ENCODE data around the gene VWF.

DNA sequence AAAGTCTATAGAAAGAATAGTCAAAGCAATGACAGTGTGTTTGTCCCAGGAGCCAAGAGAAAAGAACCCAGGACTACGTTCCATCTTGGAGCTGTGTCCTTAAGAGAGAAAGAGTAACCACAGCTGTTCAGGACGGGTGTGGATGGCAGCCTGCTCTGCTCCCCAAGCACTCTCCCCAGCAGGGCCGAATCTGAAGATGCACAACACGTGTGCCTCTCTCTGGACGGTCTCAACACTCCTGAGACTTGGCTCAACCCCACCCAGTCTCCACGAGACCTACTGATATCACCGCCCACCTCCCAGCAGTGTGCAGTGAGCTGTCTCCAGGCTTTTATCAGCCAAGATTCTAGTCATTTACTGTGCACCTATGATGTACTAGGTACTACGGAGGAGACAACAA lies 152.1 kb downstream of the VWF start:
- TF ChIP-seq, protein P1, sequence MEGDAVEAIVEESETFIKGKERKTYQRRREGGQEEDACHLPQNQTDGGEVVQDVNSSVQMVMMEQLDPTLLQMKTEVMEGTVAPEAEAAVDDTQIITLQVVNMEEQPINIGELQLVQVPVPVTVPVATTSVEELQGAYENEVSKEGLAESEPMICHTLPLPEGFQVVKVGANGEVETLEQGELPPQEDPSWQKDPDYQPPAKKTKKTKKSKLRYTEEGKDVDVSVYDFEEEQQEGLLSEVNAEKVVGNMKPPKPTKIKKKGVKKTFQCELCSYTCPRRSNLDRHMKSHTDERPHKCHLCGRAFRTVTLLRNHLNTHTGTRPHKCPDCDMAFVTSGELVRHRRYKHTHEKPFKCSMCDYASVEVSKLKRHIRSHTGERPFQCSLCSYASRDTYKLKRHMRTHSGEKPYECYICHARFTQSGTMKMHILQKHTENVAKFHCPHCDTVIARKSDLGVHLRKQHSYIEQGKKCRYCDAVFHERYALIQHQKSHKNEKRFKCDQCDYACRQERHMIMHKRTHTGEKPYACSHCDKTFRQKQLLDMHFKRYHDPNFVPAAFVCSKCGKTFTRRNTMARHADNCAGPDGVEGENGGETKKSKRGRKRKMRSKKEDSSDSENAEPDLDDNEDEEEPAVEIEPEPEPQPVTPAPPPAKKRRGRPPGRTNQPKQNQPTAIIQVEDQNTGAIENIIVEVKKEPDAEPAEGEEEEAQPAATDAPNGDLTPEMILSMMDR (IDR thresholded peaks at IDR 0.05; ENCODE audit: low read length) = no peak
- TF ChIP-seq EZH2 (optimal IDR thresholded peaks at IDR 0.05; ENCODE audit: low read depth, low read length) = no peak

All from MM.1S (cell line).